ENCODE data around the gene RPGR. TPM values are rescaled to one million over a fixed set of nuclear protein-coding genes. Genes with fewer than 3 reads are reported as not detected.

The RPGR gene
- total RNA-seq, 2 donors from 2014 or later, result 5.9 to 12.4 TPM

- ATAC-seq, result no peak
- no peak for DNase-seq
- intact Hi-C loops (cut with DNase I), result no loop called here
Measured at GRCh38 chrX:38276089-38276488, 51.2 kb downstream of the RPGR start.

GRCh38 chrX:38275615-38276014, 51.7 kb downstream of the RPGR start:
- ATAC-seq, result peak in 1 of 2 donors; percentile 34
- intact Hi-C loops (cut with DNase I), result no loop called here

GRCh38 chrX:38273453-38273852, 53.9 kb downstream of the RPGR start:
- intact Hi-C loops (cut with DNase I), result no loop called here
- DNase-seq (no peak), ATAC-seq (no peak)

More at GRCh38 chrX:38275615-38276014, 51.7 kb downstream of the RPGR start:
- DNase-seq, result no peak

GRCh38 chrX:38271154-38271716, 56.1 kb downstream of the RPGR start:
- intact Hi-C loops (cut with DNase I), result no loop called here
- DNase-seq (no peak), ATAC-seq (no peak)

GRCh38 chrX:38268011-38268410, 59.3 kb downstream of the RPGR start:
- ATAC-seq, result no peak
- intact Hi-C loops (cut with DNase I), result no loop called here
- DNase-seq, result no peak

GRCh38 chrX:38262715-38263620, 64.3 kb downstream of the RPGR start:
- ATAC-seq, result no peak
- intact Hi-C loops (cut with DNase I), result no loop called here
- DNase-seq, result no peak

- ATAC-seq (no peak), DNase-seq (no peak)
- intact Hi-C loops (cut with DNase I), result no loop called here
Measured at GRCh38 chrX:38260231-38260630, 67.1 kb downstream of the RPGR start.

GRCh38 chrX:38256019-38256418, 71.3 kb downstream of the RPGR start:
- intact Hi-C loops (cut with DNase I), result no loop called here
- DNase-seq (no peak), ATAC-seq (no peak)

GRCh38 chrX:38249965-38250364, 77.3 kb downstream of the RPGR start:
- intact Hi-C loops (cut with DNase I), result no loop called here
- ATAC-seq, result no peak
- no peak for DNase-seq

- ATAC-seq, result no peak
- intact Hi-C loops (cut with DNase I), result no loop called here
Measured at GRCh38 chrX:38247051-38247450, 80.3 kb downstream of the RPGR start.

GRCh38 chrX:38240541-38240940, 86.8 kb downstream of the RPGR start:
- ATAC-seq (no peak), DNase-seq (no peak)
- intact Hi-C loops (cut with DNase I), result no loop called here

More at GRCh38 chrX:38247051-38247450, 80.3 kb downstream of the RPGR start:
- DNase-seq, result no peak

- intact Hi-C loops (cut with DNase I), result no loop called here
- DNase-seq (no peak), ATAC-seq (no peak)
Measured at GRCh38 chrX:38236901-38237615, 90.3 kb downstream of the RPGR start.

GRCh38 chrX:38233891-38234667, 93.2 kb downstream of the RPGR start:
- DNase-seq, result no peak
- peak; percentile 84 to 86 for ATAC-seq
- intact Hi-C loops (cut with DNase I), result no loop called here

GRCh38 chrX:38232079-38232686, 95.1 kb downstream of the RPGR start:
- DNase-seq (no peak), ATAC-seq (peak; percentile 24 to 68)
- intact Hi-C loops (cut with DNase I), result no loop called here

GRCh38 chrX:38225093-38225492, 102.2 kb downstream of the RPGR start:
- intact Hi-C loops (cut with DNase I), result no loop called here
- ATAC-seq, result no peak

GRCh38 chrX:38224160-38224559, 103.1 kb downstream of the RPGR start:
- intact Hi-C loops (cut with DNase I), result no loop called here
- DNase-seq, result no peak
- no peak for ATAC-seq

More at GRCh38 chrX:38225093-38225492, 102.2 kb downstream of the RPGR start:
- DNase-seq, result no peak

GRCh38 chrX:38221391-38221929, 105.8 kb downstream of the RPGR start:
- DNase-seq (no peak), ATAC-seq (peak; percentile 2 to 22)
- intact Hi-C loops (cut with DNase I), result no loop called here
